ENCODE results near the gene RAMP3.

RAMP3 gene

GRCh38 chr7:45181286-45181960 lies 23.8 kb downstream of the RAMP3 start:
- DNase-seq = no peak

GRCh38 chr7:45181991-45182855 lies 24.6 kb downstream of the RAMP3 start:
- DNase-seq = no peak

- no peak for DNase-seq
These were observed 25.5 kb downstream of the RAMP3 start for GRCh38 chr7:45182856-45183710.

GRCh38 chr7:45183711-45184210 lies 26.2 kb downstream of the RAMP3 start:
- DNase-seq = no peak

GRCh38 chr7:45184326-45185027 lies 26.9 kb downstream of the RAMP3 start:
- no peak for DNase-seq

- no peak for DNase-seq
These were observed 27.7 kb downstream of the RAMP3 start for GRCh38 chr7:45185028-45185863.

GRCh38 chr7:45185864-45186250 lies 28.3 kb downstream of the RAMP3 start:
- DNase-seq = no peak

GRCh38 chr7:45186261-45186813 lies 28.7 kb downstream of the RAMP3 start:
- DNase-seq = no peak

- no peak for DNase-seq
These were observed 29.7 kb downstream of the RAMP3 start for GRCh38 chr7:45187089-45187945.

GRCh38 chr7:45187946-45188411 lies 30.4 kb downstream of the RAMP3 start:
- DNase-seq = no peak

GRCh38 chr7:45188736-45189135 lies 31.1 kb downstream of the RAMP3 start:
- DNase-seq = no peak

GRCh38 chr7:45189151-45189970 lies 31.8 kb downstream of the RAMP3 start:
- DNase-seq = no peak

- no peak for DNase-seq
These were observed 33.0 kb downstream of the RAMP3 start for GRCh38 chr7:45190406-45191165.

GRCh38 chr7:45191396-45191795 lies 33.8 kb downstream of the RAMP3 start:
- no peak for DNase-seq

- DNase-seq = peak; percentile 12
These were observed 35.0 kb downstream of the RAMP3 start for GRCh38 chr7:45192621-45193041.

- DNase-seq = no peak
These were observed 36.2 kb downstream of the RAMP3 start for GRCh38 chr7:45193828-45194227.

GRCh38 chr7:45196374-45196773 lies 38.8 kb downstream of the RAMP3 start:
- no peak for DNase-seq

- no peak for DNase-seq
These were observed 39.9 kb downstream of the RAMP3 start for GRCh38 chr7:45197461-45197860.

Measured in hematopoietic multipotent progenitor cell treated with erythropoietin and hydrocortisone succinate and interleukin-3 and kit ligand, for 6 days (in vitro differentiated cells).